Ammon's horn (tissue), 1 donor: ENCODE results near the gene NUDT3.
A peak's percentile ranks its signal among the peaks of the same experiment; 100 is the strongest.
"Not testable (repeated sequence)": the region's sequence is repeated elsewhere in the genome, so short reads cannot be mapped to it uniquely, and the experiment has no call there.

Experiments
- DNase-seq: peaks from one replicate; pipeline ENCODE4 v3.0.0-alpha.2; 2016; ENCODE audit warnings: low spot score

NUDT3 gene

DNA sequence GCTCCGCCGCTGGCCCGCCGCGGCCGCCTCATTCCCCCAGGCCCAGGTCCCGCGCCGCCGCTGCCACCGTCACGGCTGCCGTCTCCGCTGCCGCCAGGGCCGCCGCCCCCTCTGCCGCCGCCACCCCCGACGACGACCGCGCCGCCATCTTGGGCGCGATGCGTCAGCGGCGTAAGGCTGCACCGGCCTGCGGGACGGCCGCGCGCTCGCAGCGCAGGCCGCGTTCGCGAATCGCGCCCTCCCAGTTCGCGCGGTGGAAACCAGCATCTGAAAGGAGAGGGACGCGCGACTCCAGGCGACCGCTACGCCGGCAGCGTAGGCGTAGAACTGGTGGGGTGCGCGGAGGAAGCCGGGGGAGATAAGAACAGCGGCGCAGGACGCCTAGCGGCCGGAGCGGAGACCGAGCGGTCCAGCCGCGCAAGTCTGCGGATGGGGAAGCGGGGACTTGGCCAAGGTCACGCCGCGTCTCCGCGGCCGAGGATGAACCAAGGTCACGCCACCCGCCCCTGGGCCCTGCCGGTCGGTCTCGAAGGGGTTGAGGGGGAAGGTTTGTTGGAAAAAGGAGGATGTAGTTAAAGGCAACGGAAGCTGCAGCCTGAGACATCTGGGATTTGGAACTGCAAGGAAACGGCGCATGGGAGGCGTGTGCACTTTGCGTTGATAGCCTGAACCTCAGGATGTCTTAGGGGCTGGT is at the start of gene NUDT3:
Gene NUDT3 (minus strand): TSS at position 173 of the 694 bp plus-strand sequence. CDS start 307 bp downstream, outside the sequence.
- DNase-seq: peak; percentile 98

DNA sequence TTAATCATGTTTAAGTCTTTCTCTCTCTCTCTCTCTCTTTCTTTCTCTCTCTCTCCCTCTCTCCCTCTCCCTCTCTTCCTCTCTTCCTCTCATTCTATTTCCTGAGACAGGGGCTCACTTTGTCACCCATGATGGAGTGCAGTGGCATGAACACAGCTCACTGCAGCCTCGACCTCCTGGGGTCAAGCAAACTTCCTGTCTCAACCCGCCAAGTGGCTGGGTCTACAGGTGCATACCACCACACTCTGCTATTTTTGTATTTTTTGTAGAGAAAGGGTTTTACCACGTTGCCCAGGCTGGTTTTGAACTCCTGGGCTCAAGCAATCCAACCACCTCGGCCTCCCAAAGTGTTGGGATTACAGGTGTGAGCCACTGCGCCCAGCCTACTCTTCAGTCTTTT is 49.1 kb upstream of the NUDT3 start:
- DNase-seq: no peak

DNA sequence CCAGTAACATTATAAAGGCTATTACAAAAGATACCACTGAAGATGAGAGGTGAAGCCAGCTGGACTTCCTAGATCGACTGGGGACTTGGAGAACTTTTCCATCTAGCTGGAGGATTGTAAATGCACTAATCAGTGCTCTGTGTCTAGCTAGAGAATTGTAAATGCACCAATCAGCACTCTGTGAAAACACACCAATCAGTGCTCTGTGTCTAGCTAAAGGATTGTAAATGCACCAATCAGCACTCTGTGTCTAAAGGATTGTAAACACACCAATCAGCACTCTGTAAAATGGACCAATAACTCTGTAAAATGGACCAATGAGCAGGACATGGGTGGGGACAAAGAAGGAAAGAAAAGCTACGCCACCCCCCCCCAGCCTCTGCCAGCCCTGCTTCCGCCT is 47.0 kb upstream of the NUDT3 start:
- no peak for DNase-seq

DNA sequence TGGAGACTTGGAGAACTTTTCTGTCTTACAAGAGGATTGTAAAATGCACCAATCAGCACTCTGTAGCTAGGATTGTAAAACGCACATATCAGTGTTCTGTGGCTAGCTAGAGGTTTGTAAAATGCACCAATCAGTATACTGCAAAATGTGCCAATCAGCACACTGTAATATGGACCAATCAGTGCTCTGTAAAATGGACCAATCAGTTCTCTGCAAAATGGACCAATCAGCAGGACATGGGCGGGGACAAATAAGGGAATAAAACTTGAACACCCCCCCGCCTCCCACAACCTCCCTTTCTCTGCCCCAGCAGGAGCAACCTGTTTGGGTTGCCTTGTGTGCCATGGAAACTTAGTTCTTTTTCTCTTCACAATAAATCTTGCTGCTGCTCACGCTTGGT is 46.2 kb upstream of the NUDT3 start:
- no peak for DNase-seq

DNA sequence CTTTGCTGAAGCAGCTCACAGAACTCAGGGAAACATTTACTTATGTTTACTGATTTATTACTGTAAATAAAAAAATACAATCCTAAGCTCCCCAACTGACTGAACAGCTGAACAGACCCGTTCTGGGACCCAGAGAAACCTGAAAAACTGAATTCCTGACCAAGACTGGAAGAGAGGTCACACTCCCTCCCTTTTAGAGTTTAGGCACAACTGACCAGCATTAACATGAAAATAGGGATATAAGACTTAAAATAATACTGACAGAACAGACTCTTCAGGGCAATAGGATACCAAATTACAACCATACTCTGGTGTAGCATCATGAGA is 45.1 kb upstream of the NUDT3 start:
- DNase-seq: no peak

DNA sequence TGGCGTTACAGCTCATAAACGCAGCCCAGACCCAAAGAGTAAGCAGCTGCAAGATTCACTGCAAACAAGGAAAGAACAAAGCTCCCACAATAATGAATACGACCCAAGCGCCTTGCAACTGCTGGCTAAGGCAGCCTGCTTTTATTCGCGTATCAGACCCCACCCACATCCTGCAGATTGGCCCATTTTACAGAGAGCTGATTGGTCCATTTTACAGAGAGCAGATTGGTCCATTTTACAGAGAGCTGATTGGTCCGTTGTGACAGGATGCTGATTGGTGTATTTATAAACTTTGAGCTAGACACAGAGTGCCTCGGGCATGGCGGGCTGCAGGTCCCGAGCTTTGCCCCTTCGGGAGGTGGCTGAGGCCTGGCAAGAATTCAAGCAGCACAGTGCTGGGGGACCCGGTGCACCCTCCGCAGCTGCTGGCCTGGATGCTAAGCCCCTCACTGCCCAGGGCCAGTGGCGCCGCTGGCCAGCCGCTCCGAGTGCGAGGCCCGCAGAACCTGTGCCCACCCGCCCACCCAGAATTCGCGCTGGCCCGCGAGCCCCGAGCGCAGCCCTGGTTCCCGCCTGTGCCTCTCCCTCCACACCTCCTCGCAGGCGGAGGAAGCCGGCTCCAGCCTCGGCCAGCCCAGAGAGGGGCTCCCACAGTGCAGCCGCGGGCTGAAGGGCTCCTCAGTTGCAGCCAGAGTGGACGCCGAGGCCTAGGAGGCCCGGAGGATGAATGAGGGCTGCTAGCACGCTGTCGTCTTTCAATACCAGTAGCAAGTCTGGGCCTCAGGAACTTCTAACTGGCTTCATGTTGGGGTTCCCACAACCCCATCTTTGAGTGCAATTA is 44.6 kb upstream of the NUDT3 start:
- no peak for DNase-seq

DNA sequence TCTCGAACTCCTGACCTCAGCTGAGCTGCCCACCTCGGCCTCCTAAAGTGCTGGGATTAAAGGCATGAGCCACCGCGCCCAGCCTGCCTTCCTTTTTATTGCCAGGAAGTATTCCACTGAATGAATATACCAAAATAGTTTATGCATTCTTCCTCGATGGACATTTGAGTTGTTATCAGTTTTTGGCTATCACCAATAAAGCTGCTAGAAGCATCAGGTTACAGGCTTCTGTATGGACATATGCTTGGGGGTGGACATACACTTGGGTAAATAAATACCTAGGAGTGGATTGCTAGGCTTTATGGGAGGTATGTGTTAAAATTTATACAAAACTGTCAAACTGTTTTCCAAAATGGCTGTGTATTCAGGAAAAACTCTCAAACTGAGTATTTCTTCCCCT is 43.4 kb upstream of the NUDT3 start:
- DNase-seq: no peak

DNA sequence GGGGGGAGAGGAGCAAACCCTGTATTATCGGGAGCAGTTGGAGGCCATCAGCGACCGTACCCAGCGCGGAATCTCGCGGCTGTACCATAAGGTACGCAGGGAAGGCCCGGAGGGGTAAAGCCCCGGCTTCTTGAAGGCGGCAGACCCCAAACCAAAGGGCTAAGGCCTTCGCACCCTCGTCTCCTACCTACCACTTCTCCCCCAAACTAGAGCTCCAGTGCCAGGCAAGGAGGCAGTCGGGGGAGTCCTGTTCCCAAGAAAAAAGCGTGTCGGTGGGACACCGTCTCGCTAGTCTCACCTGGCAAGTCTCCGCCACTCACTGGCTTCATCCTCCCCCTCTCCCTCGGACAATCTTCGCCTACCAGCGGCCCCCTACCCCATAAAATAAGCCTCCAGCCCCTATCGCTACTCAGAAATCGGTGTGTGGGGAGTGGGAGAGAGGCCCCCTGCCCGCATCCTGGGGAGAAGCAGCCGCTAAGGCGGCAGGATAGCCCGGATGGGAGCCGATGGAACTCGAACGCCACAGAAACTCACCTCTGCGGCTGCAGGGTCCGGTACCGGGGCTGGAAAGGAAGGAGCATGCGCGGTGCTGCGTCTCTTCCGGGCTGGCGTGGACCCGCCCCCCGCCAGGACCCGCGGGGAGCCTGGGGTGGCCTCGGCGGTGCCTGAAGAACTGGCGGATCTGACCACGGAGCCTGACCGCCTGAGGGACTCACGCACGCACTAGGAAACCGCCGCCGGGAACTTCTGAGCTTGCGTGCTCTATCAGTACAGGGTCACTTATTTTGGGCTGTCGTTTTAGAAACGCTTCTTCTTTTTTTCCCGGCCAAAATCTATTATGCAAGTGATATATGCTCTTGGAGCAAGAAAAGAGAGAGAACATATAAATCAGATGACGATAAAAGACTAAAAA is 33.3 kb upstream of the NUDT3 start, which contains the start of gene RPS10:
Gene RPS10 (minus strand): TSS at position 572 of the 913 bp plus-strand sequence. CDS start 848 bp downstream, outside the sequence.
- DNase-seq: peak; percentile 95

DNA sequence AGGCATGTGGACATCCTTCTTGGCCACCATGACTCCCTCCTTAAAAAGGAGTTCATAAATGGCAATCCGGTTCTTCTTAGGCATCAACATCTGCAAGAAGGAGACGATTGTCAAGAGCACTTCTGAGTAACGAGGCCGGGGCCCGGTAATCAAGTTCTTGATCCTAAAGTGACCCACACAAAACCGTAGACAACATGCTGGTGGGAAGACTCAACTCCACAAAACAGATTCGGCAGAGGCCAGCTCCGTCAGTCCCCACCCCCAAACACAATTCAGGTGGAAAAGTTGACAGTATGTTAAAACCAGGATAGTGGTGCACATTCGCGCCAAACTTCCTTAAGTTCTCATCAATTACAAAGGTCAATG is 32.6 kb upstream of the NUDT3 start:
- DNase-seq: no peak

DNA sequence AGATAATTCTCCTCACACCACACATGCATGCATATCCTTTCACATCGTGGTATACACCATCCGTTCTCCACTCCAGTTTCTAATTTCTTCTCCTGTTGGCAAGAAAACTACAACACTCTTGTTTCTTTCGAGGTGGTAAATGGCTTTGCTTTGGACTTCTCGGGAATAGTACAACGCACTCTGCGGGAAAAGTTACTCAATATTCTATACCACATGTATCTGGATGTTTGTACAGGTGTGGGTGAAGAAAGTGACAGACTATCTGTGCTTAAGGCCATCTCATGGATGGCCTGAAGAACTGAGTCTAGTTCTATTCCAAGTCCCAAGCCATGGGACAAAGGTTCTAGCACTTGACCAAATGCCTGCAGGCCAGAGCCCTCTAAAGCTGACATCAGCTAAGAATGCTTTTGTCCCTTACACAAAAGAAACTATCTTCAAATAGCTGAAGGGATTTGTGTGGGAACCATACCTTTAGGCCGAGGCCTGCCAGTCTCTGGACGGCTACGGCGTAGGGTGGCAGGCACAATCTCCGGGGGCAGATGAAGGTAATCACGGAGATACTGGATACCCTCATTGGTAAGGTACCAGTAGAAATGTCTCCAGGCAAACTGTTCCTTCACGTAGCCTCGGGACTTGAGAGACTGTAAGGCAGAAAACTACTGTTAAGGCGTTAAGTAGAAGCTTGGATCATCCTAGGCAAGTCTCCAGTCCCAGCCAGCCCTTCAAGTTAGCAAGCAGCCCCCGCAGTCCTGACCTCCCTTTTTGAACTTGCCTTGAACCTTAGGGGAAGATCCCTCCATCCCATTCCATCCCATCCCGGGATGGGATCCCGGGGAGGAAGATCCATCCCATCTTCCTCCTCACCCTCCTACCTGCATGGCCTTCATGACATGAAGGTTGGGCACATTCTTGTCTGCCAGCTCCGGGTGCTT is 32.0 kb upstream of the NUDT3 start:
- no peak for DNase-seq

DNA sequence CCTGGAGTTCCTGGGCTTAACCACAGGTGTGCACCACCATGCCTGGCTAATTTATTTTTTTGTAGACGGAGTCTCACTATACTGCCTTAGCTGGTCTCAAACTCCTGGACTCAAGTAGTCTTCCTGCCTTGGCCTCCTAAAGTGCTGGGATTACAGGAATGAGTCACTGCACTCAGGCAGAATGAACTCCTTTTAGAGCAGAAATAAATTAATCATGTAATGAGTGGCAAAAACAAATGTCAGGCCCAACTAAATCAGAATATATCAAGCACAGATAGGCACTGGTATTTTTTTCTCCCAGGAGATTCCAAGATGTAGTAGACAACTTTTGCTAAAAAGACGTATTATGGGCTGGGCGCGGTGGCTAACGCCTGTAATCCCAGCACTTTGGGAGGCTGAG is 30.8 kb upstream of the NUDT3 start:
- DNase-seq: no peak

DNA sequence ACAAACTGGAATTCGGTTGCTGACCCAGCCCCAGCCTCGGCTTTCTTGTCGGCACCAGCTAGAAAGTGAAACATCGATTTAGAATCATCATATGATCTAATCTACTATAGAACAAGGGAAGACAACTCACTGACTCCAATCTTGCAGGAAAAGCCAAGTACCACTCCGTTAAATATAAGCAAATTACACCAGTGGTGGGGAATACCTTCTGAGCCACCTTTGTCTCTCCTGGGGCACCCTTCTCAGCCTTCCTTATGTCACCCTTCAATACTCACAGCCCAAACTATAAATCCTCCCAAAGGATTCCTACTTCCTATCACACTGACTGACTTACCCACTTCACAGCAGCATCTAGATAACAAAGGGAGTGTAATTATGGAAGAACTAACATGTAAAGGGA is 25.9 kb upstream of the NUDT3 start:
- DNase-seq: no peak

DNA sequence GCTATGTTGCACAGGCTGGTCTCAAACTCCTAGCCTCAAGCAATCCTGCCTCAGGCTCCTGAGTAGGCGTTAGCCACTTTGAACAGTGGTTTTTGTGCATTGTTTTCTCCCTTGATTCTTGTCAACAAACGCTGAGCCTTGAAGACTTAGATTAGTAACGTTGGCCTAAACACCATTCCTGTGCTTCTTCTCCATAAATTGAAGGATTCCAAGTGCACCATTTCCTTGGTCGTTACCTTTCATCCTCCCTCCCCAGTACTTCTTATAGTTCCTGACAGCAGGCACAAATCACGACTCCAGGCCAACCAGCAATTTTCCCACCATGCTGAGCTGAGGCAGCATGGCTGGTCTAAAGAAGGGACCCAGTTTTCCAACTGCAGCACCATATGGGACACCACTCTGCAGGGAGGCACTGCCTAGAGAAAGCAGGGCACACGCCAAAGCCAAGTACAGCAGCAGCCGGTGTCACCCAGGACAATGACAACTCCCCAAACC is 24.5 kb upstream of the NUDT3 start:
- no peak for DNase-seq

DNA sequence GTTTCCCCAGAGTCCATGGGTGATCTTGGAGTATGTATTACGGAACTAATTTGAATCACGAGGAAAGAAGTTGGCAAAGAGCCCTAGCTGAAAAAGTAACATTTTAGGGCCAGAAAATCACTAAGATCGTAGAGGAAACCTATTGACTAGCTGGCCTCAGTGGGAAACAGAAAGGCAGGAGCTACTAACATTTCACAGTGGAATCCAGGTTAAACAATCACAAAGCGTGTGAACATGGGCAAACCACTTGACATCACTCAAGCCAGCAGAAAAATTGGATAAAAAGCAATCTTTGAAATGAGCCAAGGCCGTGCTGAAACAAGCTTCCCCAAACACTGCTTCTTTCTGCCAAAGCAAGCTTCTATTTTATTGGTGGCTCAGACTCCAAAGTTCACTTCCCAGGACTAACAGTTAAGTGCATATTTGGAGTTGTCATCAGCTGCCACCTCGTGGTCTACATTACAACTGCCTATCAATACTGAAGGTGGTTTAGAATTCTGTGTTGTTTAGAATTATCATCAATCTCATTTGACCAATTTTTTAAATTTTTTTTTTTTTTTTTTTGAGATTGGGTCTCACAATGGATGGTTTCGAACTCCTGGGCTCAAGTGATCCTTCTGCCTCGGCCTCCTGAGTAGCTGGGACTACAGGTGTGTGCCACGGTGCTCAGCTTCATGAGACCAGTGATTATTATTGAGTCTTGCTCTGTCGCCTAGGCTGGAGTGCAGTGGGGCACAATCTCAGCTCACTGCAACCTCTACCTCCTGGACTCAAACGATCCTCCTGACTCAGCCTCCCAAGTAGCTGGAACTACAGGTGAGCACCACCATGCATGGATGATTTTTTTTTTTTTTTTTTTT is 22.8 kb upstream of the NUDT3 start:
- peak; percentile 93 for DNase-seq

DNA sequence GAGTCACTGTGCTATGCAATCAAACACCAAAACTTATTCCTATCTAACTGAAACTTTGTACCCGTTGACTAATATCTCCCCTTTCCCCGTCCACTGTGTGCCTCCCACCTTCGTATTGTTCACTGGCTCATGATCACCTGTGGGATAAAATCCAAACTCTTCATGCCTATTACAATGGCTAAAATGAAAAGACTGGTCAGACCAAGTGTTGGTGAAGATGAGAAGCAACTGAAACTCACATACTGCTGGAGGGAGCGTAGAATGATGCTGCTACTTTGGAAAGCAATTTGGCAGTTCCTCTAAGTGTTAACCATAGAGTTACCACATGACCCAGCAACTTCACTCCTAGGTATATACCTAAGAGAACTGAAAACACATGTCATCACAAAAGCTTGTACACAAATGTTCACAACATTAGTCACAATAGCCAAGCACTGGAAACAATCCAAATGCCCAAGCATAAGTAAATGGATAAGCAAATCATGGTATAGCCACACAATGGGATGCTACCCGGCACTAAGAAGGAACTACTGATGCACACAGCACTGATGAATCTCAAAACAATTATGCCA is 20.3 kb upstream of the NUDT3 start:
- no peak for DNase-seq

DNA sequence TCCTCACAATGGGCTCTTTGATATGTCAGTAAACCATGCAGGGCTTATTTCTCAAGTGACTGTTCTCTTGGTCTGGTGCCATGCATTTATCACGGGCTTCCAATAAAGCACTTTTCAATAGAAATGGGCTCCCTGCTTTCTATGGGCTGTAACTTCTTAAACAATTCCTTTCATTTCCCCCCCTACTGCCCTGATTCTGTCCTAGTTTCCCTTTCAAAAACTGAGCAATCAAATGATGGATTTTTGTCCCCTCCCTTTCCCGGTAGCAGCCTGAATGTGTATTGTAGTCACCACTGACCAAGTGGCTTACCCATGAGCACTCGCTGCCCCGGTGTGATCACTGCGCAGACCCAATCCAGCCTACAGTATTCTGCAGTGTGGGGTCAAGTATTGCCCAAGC is 19.5 kb upstream of the NUDT3 start:
- DNase-seq: peak; percentile 81

DNA sequence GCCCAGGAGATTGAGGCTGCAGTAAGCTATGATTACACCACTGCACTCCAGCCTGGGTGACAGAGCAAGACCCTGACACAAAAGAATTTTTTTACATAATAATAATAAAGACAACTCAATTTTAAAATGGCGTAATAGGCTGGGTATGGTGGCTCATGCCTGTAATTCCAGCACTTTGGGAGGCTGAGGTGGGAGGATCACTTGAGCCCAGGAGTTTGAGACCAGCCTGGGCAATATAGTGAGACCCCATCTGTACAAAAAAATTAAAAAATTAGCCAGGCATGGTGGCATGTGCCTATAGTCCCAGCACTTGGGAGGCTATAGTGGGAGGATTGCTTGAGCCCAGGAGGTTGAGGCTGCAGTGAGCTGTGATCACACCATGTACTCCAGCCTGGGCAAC is 15.4 kb upstream of the NUDT3 start:
- DNase-seq: not testable (repeated sequence)

DNA sequence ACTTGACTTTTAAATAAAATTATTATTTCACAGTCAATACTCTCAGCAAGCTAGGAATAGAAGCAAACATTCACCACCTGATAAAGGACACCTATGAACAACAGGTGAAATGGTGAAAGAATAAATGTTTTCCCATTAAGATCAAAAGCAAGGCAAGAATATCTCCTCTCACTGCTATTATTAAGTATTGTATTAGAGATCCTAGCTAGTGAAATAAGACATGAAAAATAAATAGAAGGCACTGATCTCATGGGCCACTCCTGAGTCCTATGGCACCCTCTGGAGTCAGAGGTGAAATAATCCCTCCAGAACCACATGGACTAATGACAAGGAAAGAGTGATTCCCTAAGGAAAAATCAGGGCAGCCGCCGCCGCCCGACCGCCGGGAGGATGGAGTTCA is 4.0 kb upstream of the NUDT3 start:
- DNase-seq: no peak

DNA sequence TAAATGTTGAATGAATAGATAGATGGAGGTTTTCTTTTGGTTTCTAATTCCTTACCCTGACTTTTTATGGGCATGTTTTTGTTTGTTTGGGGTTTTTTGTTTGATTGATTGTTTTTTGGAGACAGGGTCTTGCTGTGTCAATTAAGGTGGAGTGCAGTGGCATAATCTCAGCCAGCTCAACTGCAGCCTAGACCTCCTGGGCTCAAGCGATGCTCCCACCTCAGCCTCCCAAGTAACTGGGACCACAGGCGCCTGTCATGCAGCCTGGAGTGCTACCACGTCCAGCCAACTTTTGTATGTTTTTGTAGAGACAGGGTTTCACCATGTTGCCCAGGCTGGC is 1.5 kb upstream of the NUDT3 start:
- DNase-seq: no peak
